T-helper 1 cell (primary cell): ENCODE data around the gene IKBKG.
"Not testable (repeated sequence)": the region's sequence is repeated elsewhere in the genome, so short reads cannot be mapped to it uniquely, and the experiment has no call there.

ENCODE experiments used
- DNase-seq, 5 donors: peaks; one replicate each; pipeline ENCODE4 v3.0.0-alpha.2; 2012 to 2020

IKBKG gene

DNA sequence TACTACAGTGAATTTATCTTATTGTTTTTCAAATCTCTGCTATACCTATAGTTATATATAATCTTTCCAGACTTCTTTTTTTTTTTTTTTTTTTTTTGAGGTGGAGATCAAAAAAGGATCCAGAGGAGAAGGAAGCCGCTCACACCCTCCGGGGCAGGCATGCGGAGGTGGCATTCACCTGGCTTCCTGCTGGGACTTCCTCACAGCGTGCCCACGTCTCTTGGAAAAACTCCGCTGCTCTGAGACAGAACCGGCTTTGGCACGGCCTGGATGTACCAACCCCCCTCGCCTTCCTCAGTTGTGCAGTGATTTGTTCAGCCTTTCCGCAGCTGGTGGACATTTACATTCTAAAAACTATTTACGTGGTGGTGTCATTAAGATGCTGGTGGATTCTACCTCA, 60.6 kb downstream of the IKBKG start:
- DNase-seq: not testable (repeated sequence)

GRCh38 chrX:154608823-154609222, 61.4 kb downstream of the IKBKG start:
- not testable (repeated sequence) for DNase-seq

- DNase-seq: not testable (repeated sequence)
Measured at GRCh38 chrX:154611146-154611545, 63.7 kb downstream of the IKBKG start.

GRCh38 chrX:154613586-154613985, 66.2 kb downstream of the IKBKG start:
- DNase-seq: not testable (repeated sequence)
